ENCODE data around the gene RTEL1. TPM values are rescaled to one million over a fixed set of nuclear protein-coding genes. Genes with fewer than 3 reads are reported as not detected.

Gene RTEL1
- total RNA-seq, 2 donors from 2014 or later: 45.7 to 51.4 TPM

DNA sequence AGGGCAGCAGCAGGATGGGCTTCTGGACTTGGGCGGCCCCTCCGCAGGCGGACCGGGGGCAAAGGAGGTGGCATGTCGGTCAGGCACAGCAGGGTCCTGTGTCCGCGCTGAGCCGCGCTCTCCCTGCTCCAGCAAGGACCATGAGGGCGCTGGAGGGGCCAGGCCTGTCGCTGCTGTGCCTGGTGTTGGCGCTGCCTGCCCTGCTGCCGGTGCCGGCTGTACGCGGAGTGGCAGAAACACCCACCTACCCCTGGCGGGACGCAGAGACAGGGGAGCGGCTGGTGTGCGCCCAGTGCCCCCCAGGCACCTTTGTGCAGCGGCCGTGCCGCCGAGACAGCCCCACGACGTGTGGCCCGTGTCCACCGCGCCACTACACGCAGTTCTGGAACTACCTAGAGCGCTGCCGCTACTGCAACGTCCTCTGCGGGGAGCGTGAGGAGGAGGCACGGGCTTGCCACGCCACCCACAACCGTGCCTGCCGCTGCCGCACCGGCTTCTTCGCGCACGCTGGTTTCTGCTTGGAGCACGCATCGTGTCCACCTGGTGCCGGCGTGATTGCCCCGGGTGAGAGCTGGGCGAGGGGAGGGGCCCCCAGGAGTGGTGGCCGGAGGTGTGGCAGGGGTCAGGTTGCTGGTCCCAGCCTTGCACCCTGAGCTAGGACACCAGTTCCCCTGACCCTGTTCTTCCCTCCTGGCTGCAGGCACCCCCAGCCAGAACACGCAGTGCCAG, 38.7 kb downstream of the RTEL1 start, which contains the start of gene TNFRSF6B:
Gene TNFRSF6B, plus strand, starts transcription at position 25 of the 729 bp plus-strand sequence. Its CDS starts 116 bp downstream, at position 141.
- no peaks in the 10 kb centered on the region for H3K9me3 Mint-ChIP-seq
- ATAC-seq (peak; percentile 3 to 15), DNase-seq (ENCODE audit: low spot score in 2 of 2) (no peak)
- H3K27ac Mint-ChIP-seq: peak within 1 kb of the TSS in 1 of 2 donors; percentile 42
- peaks cover 0 to 6% of the 10 kb centered on the region in 2 donors for H3K36me3 Mint-ChIP-seq

DNA sequence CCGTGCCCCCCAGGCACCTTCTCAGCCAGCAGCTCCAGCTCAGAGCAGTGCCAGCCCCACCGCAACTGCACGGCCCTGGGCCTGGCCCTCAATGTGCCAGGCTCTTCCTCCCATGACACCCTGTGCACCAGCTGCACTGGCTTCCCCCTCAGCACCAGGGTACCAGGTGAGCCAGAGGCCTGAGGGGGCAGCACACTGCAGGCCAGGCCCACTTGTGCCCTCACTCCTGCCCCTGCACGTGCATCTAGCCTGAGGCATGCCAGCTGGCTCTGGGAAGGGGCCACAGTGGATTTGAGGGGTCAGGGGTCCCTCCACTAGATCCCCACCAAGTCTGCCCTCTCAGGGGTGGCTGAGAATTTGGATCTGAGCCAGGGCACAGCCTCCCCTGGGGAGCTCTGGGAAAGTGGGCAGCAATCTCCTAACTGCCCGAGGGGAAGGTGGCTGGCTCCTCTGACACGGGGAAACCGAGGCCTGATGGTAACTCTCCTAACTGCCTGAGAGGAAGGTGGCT, 39.3 kb downstream of the RTEL1 start:
- H3K9me3 Mint-ChIP-seq: no peaks in the 10 kb centered on the region
- H3K36me3 Mint-ChIP-seq: peaks cover 0 to 6% of the 10 kb centered on the region in 2 donors
- no peak for DNase-seq (ENCODE audit: low spot score in 2 of 2)
- no peak for ATAC-seq
- peak overlapping the region in 1 of 2 donors; percentile 42 for H3K27ac Mint-ChIP-seq

DNA sequence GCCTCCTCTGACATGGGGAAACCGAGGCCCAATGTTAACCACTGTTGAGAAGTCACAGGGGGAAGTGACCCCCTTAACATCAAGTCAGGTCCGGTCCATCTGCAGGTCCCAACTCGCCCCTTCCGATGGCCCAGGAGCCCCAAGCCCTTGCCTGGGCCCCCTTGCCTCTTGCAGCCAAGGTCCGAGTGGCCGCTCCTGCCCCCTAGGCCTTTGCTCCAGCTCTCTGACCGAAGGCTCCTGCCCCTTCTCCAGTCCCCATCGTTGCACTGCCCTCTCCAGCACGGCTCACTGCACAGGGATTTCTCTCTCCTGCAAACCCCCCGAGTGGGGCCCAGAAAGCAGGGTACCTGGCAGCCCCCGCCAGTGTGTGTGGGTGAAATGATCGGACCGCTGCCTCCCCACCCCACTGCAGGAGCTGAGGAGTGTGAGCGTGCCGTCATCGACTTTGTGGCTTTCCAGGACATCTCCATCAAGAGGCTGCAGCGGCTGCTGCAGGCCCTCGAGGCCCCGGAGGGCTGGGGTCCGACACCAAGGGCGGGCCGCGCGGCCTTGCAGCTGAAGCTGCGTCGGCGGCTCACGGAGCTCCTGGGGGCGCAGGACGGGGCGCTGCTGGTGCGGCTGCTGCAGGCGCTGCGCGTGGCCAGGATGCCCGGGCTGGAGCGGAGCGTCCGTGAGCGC, 39.9 kb downstream of the RTEL1 start:
- Mint-ChIP-seq H3K27ac (peak overlapping the region; percentile 42 to 86), H3K36me3 (peaks cover 0 to 6% of the 10 kb centered on the region in 2 donors), H3K9me3 (no peaks in the 10 kb centered on the region)
- DNase-seq (ENCODE audit: low spot score in 2 of 2) (no peak), ATAC-seq (no peak)

DNA sequence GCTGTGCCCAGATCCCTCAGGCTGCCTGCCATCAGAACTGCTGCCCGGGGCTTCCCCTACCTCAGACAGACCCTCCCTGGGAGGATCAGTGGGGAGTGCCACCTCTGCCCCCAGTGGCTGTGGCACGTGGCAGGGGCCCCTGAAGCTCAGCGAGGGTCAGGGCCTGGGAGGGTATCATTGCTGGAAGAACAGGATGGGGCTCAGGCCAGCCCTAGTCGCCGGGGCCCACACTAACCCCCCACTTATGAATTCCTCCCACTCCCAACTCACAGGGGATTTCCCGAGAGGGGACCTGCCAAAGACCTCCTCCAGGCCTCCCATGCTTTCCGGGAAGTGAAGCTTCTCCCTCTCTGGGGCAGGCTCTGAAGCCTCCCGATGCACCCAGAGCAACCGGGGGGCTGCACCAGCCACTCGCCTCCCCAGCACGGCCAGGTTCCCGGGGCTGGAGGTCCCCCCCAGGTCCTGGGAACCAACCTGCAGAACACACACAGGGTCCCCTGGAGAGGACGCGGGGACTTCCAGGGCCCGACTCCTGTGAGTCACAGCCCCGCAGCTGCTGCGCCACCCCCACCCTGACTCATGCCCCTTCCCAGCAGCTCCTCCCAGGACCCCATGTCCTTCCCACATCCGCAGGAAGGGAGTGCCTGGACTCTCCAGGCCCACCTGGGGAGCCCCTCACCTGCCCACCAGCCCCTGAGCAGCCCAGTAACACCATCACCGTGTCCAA, 40.8 kb downstream of the RTEL1 start:
- H3K9me3 Mint-ChIP-seq: no peaks in the 10 kb centered on the region
- H3K36me3 Mint-ChIP-seq: peaks cover 0 to 2% of the 10 kb centered on the region in 2 donors
- no peak for DNase-seq (ENCODE audit: low spot score in 2 of 2)
- peak; percentile 54 to 68 for ATAC-seq
- peak overlapping the region; percentile 38 to 89 for H3K27ac Mint-ChIP-seq

DNA sequence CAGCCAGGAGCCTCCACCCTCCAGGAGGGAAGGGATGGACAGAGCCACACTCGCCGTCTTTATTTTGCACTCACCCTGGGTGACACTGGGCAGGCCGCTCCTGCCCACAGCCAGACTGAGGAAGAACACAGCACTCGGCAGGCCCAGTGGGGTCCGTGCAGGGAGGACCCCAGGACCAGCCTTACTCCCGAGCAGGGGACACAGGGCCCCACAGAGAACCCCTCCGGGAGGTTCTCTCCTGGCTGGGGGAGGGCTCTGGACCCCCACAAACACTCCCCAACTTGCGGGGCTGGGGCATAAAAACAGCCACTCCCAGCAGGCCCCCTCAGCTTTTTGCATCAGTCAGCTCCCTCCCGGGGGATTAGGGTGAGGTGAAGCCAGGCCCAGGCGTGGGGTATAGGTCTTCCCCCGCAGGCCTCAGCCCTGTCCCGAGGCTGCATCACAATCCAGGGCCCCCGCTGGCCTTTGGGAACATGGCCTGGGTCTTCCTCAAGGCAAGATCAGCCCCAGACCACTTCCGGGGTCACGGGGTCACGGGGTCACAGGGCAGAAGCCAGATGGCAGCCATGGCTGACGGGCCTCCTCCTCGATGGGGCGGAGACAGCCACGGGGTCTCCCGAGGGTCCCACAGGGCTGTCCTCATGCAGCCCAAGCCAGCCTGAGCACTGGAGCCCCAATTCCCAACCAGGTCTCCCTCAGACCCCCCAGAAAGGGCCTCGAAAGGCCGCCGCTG, 41.5 kb downstream of the RTEL1 start:
- no peaks in the 10 kb centered on the region for H3K36me3 Mint-ChIP-seq
- ATAC-seq (no peak), DNase-seq (ENCODE audit: low spot score in 2 of 2) (no peak)
- H3K9me3 Mint-ChIP-seq: no peaks in the 10 kb centered on the region
- H3K27ac Mint-ChIP-seq: peak overlapping the region; percentile 38 to 89

DNA sequence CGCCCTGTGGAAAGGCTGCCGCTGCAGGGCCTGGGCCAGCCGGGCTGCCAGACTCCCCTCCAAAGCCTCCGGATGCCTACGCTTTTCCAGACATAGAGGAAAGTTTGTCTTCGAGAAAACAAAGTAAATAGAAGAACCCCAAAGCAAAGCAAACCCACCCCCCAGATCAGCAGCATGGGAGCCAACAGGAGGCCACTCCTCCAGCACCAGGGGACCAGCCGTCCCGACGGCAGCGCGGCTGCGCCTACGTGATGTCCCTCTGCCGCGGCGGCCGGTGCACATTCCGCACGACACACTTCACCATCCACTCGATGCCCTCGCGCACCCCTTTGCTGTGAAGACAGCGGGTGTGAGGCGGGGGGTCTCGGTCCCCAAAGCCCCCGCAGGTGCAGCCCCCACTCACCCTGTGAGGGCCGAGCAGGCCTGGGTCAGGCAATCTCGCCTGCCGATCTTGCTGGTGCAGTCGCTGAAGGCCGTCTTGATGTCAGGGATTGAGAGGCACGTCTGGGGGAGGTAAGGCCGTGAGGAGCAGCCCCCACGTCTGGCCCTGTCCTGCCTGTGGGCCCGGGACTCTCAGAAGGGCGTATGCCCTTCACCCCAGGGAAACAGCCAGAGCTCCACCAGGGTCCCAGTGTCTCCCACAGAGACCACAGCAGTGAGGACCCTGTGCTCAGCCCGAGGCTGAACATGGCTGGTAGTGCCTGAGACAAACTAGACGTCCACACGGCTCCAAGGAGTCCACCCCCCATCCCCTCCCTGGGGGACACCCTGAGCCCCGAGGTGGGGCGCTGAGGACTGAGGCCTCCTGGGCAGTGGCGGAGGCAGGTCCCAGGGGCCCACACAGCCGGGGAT, 42.3 kb downstream of the RTEL1 start:
- peak in 1 of 2 donors; percentile 52 for DNase-seq (ENCODE audit: low spot score in 2 of 2)
- Mint-ChIP-seq H3K36me3 (no peaks in the 10 kb centered on the region), H3K27ac (peak overlapping the region; percentile 38 to 60), H3K9me3 (no peaks in the 10 kb centered on the region)
- no peak for ATAC-seq

DNA sequence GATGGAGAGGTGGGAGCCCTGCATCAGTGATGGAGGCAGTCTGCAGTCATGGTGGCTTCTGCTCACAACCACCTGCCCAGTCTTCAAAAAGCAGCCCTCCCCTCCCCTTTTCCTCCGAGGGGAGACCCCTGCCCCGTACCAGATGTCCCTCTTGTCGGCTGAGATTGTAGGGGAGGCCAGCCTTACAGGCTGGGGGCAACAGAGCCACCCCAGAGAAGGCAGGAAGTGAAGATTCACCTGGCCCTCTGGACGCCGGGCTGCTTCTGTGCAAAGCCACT, 42.9 kb downstream of the RTEL1 start:
- no peak for DNase-seq (ENCODE audit: low spot score in 2 of 2)
- Mint-ChIP-seq H3K9me3 (no peaks in the 10 kb centered on the region), H3K27ac (no peak overlapping the region), H3K36me3 (no peaks in the 10 kb centered on the region)
- no peak for ATAC-seq

DNA sequence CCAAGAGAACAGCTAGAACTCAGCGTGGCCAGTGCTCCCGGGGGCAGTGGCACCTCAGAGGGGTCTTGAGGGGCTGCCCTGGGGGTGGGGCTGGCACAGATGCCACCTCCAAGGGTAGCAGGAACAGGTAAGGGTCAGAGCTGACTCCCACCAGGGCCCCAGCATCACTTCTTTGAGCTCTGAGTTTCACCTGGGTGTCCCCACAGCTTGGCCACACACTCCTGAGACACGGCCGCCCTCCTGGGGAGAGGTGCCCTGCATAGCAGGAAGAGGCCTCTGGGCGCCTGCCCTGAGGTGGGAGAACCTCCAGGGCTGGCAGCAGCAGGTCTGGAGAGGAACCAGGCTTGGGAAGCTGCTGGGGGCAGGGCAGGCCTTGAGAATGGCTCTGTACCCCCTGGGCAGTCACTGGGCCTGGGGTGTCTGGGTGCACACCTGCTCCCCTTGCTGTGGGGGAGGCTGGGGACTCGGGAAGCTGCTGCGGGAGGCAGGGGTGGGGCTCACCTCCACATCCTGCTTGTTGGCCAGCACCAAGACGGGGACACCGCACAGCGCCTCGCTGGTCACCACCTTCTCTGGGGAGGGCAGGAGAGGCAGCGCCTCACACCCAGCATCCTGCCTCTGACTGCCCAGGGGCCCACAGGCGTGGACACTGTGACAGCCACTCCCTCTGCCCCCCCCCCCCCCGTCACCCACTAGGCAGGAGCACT, 43.4 kb downstream of the RTEL1 start:
- no peak for DNase-seq (ENCODE audit: low spot score in 2 of 2)
- no peak for ATAC-seq
- H3K9me3 Mint-ChIP-seq: no peaks in the 10 kb centered on the region
- H3K36me3 Mint-ChIP-seq: peaks cover 3% of the 10 kb centered on the region in 2 donors
- no peak overlapping the region for H3K27ac Mint-ChIP-seq

DNA sequence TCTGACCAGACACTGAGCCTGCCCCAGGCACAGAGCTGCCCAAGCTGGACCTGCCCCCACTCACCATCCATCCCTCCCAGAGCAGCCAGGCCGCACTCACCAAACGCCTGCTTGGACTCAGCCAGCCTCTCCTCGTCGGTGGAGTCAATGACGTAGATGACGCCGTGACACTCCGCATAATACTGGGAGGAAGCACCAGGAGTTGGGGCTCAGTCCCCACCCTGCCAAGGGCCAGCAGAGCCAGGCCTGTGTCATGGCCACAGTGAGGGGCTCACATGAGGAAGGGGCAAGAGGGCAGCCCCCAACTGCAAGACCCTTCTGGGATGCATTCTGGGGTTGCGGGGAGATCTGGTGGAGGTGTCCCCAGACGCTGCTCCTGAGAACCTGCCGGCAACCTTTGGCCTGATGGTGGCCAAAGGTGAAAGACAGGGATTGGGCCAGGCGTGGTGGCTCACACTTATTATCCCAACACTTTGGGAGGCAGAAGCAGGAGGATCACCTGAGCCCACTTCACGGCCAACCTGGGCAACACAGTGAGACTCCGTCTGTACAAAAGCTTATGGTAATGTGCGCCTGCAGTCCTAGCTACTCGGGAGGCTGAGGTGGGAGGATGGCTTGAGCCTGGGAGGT, 44.0 kb downstream of the RTEL1 start:
- no peaks in the 10 kb centered on the region for H3K9me3 Mint-ChIP-seq
- H3K27ac Mint-ChIP-seq: peak overlapping the region; percentile 54 to 94
- H3K36me3 Mint-ChIP-seq: peaks cover 7 to 9% of the 10 kb centered on the region in 2 donors
- no peak for ATAC-seq
- DNase-seq (ENCODE audit: low spot score in 2 of 2): no peak

DNA sequence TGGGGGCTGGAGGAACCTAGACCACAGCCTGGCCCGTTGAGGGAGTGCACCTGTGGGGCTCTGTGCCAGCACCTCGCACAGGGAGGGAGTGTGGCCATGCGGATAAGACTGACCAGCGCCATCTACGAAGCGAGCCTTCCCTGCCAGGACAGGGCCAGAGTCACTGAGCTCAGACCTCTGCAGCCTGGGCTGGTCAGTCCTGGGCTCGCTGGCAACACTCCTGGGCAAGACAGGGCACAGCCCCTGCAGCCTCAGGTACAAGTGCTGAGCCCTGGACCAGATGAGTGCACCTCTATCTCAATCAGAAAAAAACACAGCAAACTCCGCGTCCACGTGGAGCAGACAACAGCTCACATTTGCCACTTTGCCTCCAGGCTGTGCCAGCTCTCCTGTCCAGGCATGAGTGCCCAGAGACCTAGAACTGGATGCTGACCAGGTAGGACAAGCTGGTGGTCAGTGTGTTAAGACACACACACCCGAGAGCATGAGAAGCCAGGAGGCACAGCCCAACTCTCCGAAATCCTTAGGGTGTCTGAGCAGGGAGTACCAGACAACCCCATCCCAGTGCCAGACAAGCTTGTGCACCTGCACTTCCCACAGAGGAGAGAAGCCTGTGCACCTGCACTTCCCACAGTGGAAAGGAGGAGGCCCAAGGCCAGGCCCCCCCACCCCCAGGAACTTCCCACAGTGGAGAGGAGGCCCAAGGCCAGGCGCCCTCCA, 44.8 kb downstream of the RTEL1 start:
- H3K27ac Mint-ChIP-seq: peak overlapping the region in 1 of 2 donors; percentile 54
- ATAC-seq: no peak
- no peaks in the 10 kb centered on the region for H3K9me3 Mint-ChIP-seq
- H3K36me3 Mint-ChIP-seq: peaks cover 7 to 9% of the 10 kb centered on the region in 2 donors
- no peak for DNase-seq (ENCODE audit: low spot score in 2 of 2)

DNA sequence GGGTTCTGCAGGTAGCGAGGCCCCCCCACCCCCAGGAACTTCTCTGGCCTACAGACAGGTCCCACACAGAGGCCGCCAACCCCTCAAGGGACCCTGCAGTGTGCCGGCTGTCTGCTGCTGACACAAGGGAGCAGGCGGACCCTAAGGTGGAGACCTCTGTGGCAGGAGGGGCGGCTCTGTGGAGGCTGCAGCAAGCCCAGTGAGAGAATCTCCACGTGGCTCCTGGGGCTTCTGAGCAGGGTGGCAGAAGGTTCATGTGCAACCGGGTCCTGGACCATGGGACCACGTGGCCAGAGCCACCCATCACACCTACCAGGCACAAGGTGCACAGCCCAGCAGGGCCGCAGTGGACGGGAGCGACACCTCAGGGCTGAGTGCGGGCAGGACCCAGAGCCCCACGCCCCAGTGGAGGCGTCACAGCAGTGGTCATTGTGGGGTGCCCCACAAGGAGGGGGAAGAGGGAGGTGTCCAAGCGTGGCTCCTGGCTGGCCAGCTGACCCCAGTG, 45.4 kb downstream of the RTEL1 start:
- Mint-ChIP-seq H3K9me3 (no peaks in the 10 kb centered on the region), H3K27ac (no peak overlapping the region)

DNA sequence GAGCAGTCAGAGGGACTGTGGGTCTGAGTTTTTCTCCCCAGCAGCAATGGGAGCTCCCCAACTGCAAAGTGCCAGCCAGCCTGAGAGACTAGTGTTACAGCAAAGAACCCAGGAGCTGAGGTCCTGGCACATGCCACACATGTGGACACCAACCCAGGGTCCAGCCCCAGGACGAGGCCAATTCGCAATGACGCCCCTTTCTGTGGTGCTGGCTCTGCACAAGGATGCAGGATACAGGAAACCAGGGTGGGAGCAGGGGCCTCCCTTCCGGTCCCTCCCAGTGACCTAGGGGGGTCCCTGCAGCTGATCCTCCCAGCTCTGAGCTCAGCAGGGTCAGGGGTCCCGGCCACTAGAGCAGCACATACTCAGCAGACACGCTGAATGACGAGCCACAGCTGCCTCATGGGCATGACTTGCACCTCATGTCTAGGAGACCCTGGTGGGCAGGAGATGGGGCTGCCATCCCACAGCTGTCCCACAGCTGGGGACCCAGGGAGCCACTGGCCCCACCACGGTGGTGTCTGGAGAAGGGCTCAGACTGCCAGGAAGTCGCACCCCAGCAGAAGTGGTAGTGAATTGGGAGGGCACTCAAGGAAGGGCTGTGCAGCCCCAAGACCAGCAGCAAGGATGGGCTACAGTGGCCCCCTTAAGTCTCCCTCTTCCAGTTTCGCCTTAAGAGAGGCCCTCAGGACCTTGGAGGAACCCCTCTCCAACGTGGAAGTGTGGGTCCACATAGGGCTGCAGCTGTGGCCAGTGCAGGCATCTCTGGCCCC, 46.0 kb downstream of the RTEL1 start:
- Mint-ChIP-seq H3K9me3 (no peaks in the 10 kb centered on the region), H3K36me3 (peaks cover 9 to 17% of the 10 kb centered on the region in 2 donors), H3K27ac (no peak overlapping the region)
- ATAC-seq: no peak
- no peak for DNase-seq (ENCODE audit: low spot score in 2 of 2)

More for the DNA sequence above, 45.4 kb downstream of the RTEL1 start:
- peaks cover 9 to 10% of the 10 kb centered on the region in 2 donors for H3K36me3 Mint-ChIP-seq
- no peak for DNase-seq (ENCODE audit: low spot score in 2 of 2)
- ATAC-seq: no peak

DNA sequence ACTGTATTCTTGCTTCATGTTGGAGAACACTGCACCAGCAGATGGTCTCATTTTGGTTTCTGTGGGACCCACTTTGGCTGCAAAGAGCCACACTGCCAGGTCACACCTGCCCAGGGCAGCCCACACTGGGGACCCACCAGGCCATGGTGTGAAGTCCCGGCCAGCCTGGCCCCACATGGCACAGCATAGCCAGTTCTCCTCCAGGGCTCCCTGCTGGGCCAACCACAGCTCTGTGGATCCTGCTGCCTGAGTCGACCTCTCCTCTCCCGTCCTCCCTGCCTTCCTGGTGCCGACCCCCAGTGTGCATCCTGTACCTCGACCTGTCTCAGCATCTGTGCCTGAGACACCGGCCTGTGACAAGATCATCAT, 46.6 kb downstream of the RTEL1 start:
- H3K9me3 Mint-ChIP-seq: no peaks in the 10 kb centered on the region
- DNase-seq (ENCODE audit: low spot score in 2 of 2) (no peak), ATAC-seq (no peak)
- H3K27ac Mint-ChIP-seq: peak overlapping the region in 1 of 2 donors; percentile 7
- peaks cover 9 to 18% of the 10 kb centered on the region in 2 donors for H3K36me3 Mint-ChIP-seq
